HG02623 (cell line): Measurements from ENCODE around the gene HNF1A.

Source experiments
- ATAC-seq: cut with Tn5 transposase; IDR thresholded peaks from one replicate; pipeline ENCODE4 v1.9.1; 2021; ENCODE audit warnings: moderate library complexity; ENCODE audit not compliant: unreplicated experiment

HNF1A gene

GRCh38 chr12:120956579-120957300, 21.6 kb upstream of the HNF1A start:
- no peak for ATAC-seq

GRCh38 chr12:120959111-120959878, 19.0 kb upstream of the HNF1A start:
- no peak for ATAC-seq

DNA sequence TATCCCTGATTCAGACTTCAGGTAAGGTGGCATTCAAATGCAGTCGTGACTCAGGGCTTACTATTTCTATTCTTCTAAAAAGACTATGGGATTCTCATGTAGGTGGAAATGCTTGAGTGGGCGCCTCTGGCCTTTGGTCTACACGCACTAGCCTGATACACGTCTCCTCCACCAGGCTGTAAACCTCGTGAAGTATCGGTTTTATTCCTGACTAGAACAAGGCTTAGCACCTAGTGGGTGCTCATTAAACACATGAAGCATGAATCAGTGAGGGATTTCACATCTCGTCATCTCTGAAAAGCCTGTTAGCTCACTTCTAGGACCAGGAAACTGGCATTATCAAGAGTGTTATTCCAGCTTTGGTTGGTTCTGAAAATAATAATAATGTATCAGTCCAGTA, 17.7 kb upstream of the HNF1A start:
- ATAC-seq, result no peak

DNA sequence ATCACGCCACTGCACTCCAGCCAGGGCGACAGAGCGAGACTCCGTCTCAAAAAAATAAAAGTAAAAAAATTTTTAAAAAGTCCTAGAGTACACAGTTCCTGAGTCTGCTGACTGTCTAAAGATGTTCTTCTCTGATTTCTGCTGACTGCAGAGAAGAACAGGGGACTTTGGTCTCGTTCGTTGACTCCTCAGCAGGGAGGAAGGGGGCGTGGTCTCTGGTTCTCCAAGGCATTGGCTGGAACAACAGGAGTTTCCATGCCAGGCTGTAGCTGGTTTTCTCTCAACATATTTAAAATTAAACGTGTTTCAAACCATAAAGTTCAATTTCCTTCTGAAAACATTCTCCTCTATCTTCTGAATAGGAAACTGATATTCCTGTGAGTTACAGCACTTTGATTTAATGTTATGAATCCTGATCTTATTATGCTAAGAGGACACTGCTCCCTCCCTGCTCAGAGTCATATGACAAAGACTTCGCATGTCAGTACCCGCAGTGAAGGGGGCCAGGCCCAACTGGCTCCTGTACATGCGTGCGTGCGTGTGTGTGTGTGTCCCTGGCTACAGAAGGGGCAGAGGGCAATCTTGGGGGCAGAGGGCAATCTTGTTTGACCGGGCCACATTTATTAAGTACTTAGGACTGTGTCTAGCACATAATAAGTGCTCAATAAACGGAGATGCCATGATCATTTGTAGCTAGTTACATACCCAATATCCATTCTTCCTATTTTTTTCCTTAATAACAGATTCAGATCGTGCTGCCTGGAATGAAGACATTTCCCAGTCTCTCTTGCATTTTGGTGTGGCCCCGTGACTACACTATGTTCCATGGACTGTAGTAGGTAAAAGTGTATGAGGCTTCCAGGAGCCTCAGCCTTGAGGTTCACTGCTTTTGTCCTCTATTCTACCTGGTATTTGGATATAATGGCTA, 16.5 kb upstream of the HNF1A start:
- no peak for ATAC-seq

GRCh38 chr12:120962532-120963020, 15.8 kb upstream of the HNF1A start:
- ATAC-seq, result no peak

- no peak for ATAC-seq
These were observed 14.0 kb upstream of the HNF1A start for GRCh38 chr12:120964298-120964697.

- no peak for ATAC-seq
These were observed 12.7 kb upstream of the HNF1A start for GRCh38 chr12:120965534-120966091.

DNA sequence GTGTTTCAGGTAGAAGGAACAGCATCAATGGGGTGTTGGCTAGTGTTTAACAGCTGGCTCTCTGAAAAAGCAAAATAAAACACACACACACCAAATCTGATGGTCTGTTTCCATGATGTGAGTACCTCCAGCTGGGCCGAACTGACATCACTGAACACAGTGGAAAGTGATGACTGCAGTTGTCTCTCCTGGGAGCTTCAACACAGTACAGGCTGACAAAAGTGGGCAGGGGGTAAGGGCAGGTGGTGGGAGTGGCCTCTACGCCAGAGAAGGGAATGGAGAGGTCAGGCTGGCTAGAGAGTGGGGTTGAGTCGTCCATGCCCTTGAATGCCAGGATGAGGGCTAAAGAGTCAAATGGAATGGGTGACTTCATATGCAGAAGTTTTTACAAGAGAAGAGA, 8.0 kb upstream of the HNF1A start:
- ATAC-seq, result no peak

GRCh38 chr12:120971299-120972180, 6.8 kb upstream of the HNF1A start:
- peak; percentile 57 for ATAC-seq

GRCh38 chr12:120972870-120973543, 5.3 kb upstream of the HNF1A start:
- ATAC-seq, result no peak

- no peak for ATAC-seq
These were observed 630 bp upstream of the HNF1A start for GRCh38 chr12:120977531-120978295.

GRCh38 chr12:120979220-120979861, 998 bp downstream of the HNF1A start:
- no peak for ATAC-seq

- no peak for ATAC-seq
These were observed 1.7 kb downstream of the HNF1A start for GRCh38 chr12:120979862-120980696.

DNA sequence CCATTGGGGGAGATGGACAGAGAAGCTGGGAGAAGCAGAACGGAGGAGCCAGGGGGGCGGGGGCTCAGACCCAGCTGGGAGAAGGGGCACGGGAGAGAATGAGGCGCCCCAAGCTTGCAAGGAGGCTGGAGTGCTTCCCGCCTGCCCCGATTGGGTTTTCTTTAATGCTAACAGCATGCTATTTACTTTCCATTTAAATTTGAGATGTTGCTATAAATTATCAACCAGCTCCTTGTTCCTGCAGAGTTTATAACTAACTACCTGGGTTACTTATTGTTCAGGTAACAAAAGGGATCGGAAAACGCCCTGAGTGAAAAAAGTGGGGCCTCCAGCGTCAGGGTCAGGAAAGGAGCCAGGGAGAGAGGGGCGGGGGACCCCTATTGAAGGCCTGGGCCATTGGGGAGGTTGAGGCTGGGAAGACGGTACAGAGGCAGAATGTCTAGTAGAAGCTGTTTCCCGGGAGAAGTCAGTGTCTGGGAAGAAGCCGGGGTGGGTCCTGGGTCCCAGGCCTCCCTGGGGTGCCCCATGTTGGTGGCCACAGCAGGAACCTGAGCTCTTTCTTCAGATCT, 2.5 kb downstream of the HNF1A start:
- ATAC-seq, result no peak

DNA sequence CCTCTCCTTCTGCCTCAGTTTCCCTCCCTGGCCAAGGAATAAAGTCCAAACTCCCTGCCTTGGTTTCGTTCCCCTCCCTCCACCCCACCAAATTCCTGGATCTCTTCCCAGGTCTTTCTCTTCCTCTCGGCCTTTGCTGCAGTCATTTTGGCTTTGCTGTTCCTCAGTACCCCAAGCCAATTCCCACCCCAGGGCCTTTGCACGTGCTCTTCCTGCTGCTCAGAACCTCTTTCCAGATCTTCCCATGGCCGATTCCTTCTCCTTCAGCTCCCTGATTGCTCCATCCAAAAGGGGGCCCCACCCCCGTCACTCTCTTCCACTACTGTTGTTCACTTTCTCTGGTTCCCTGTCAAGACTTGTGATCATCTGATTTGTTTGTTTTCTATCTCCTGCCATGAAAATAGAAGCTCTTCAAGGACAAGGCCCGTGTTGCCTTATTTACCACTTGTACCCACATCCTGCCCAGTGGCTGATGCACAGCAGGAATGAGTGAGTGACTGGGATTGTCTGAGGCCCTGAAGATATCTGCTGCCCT, 3.1 kb downstream of the HNF1A start:
- ATAC-seq, result no peak

- no peak for ATAC-seq
These were observed 4.3 kb downstream of the HNF1A start for GRCh38 chr12:120982659-120983058.

DNA sequence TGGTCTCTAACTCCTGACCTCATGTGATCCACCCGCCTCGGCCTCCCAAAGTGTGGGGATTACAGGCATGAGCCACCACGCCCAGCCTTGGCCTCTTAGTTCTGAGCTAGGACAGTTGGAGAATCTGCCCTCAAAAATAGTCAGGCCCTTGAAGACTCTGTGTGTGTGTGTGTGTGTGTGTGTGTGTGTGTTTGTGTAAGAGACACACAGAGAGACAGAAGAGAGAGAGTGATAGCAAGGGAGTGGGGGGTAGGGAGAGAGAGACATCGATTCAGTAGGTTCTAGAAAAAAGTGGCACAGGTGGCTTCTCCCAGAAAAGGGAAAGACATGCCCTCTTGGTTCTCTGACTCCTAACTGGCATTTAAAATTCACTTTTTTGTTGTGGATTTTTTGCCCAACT, 5.4 kb downstream of the HNF1A start:
- ATAC-seq, result no peak
